ENCODE data around the gene MTRFR. TPM values are rescaled to one million over a fixed set of nuclear protein-coding genes. Genes with fewer than 3 reads are reported as not detected.

MTRFR gene
- total and polyA plus RNA-seq, 4 donors = 5.7 to 15.2 (median 11.1) TPM

DNA sequence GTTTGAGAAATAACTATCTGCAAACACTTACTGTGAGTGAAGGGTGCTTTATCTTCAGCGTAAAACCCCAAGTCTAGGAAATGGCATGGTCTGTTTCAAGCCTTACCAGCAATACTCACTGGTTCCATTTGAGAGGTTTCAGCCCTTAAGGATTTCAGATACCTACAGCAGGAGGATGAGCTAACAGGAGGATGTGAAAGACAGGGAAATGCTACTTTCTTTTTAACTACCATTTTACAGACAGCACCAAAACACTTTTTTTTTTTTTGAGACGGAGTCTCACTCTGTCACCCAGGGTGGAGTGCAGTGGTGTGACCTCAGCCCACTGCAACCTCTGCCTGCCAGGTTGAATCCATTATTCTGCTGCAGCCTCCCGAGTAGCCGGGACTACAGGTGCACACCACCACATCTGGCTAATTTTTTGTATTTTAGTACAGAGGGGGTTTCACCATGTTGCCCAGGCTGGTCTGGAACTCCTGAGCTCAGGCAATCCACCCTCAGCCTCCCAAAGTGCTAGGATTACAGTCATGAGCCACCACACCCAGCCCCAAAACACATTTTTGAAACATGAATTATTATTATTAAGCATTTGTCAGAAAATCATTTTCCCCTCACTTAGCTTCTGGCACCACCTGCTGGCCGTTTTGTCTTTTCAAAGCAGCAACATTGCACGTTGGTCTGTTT is 4.6 kb downstream of the MTRFR start:
- Histone ChIP-seq H3K4me3 (ENCODE audit: low read depth in 1 of 3, low read length in 3 of 3) (no peak overlapping the region), H3K36me3 (ENCODE audit: control insufficient read depth in 4 of 4, insufficient read depth in 3 of 4, low read depth in 1 of 4, low read length in 3 of 4) (peaks cover 0 to 3% (median 0%) of the 10 kb centered on the region in 4 donors), H3K9me3 (ENCODE audit: control insufficient read depth in 4 of 4, low read length in 3 of 4) (no peaks in the 10 kb centered on the region), H3K27me3 (ENCODE audit: control insufficient read depth in 4 of 4, insufficient read depth in 4 of 4, low read length in 3 of 4) (no peaks in the 10 kb centered on the region), H3K9ac (ENCODE audit: low read depth in 1 of 2, low read length in 2 of 2) (no peak overlapping the region), H3K27ac (ENCODE audit: low read depth in 1 of 2, low read length in 2 of 2) (no peak overlapping the region), H3K4me1 (ENCODE audit: control insufficient read depth in 4 of 4, insufficient read depth in 4 of 4, low read length in 3 of 4) (peaks cover 3 to 20% (median 16%) of the 10 kb centered on the region in 4 donors)
- DNase-seq (ENCODE audit: low spot score) = peak; percentile 71
- WGBS = 58% methylated on average over 6 of the region's 6 CpGs
- TF ChIP-seq, protein P1, sequence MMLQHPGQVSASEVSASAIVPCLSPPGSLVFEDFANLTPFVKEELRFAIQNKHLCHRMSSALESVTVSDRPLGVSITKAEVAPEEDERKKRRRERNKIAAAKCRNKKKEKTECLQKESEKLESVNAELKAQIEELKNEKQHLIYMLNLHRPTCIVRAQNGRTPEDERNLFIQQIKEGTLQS (IDR thresholded peaks at IDR 0.05) = no peak
- TF ChIP-seq, protein P2, sequence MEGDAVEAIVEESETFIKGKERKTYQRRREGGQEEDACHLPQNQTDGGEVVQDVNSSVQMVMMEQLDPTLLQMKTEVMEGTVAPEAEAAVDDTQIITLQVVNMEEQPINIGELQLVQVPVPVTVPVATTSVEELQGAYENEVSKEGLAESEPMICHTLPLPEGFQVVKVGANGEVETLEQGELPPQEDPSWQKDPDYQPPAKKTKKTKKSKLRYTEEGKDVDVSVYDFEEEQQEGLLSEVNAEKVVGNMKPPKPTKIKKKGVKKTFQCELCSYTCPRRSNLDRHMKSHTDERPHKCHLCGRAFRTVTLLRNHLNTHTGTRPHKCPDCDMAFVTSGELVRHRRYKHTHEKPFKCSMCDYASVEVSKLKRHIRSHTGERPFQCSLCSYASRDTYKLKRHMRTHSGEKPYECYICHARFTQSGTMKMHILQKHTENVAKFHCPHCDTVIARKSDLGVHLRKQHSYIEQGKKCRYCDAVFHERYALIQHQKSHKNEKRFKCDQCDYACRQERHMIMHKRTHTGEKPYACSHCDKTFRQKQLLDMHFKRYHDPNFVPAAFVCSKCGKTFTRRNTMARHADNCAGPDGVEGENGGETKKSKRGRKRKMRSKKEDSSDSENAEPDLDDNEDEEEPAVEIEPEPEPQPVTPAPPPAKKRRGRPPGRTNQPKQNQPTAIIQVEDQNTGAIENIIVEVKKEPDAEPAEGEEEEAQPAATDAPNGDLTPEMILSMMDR (IDR thresholded peaks at IDR 0.05; ENCODE audit: low read depth, low read length, missing input control) = peak; percentile 73
- TF ChIP-seq RAD21 (IDR thresholded peaks at IDR 0.05) = peak; percentile 90 to 91
- TF ChIP-seq HNF4G (IDR thresholded peaks at IDR 0.05) = no peak

DNA sequence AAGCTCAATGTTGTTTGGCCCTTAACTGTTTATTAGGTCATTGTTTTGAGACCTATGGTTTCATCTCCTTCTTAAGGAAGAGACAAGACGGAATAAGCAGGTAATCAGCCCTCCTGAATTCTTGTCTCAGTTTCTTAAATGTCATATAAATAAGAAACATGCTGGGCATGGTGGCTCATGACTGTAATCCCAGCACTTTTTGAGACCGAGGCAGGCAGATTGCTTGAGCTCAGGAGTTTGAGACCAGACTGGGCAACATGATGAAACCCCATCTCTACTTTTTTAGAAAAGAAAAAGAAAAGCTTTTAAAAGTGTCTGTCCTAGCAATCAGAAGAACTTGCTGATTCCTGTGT is 5.1 kb downstream of the MTRFR start:
- WGBS = 68% methylated on average over 2 of the region's 2 CpGs
- peaks cover 0 to 3% (median 0%) of the 10 kb centered on the region in 4 donors for H3K36me3 ChIP-seq (ENCODE audit: control insufficient read depth in 4 of 4, insufficient read depth in 3 of 4, low read depth in 1 of 4, low read length in 3 of 4)
- DNase-seq (ENCODE audit: low spot score) = no peak
- no peak overlapping the region for H3K4me3 ChIP-seq (ENCODE audit: low read depth in 1 of 3, low read length in 3 of 3)
- no peaks in the 10 kb centered on the region for H3K27me3 ChIP-seq (ENCODE audit: control insufficient read depth in 4 of 4, insufficient read depth in 4 of 4, low read length in 3 of 4)
- H3K9ac ChIP-seq (ENCODE audit: low read depth in 1 of 2, low read length in 2 of 2) = no peak overlapping the region
- H3K9me3 ChIP-seq (ENCODE audit: control insufficient read depth in 4 of 4, low read length in 3 of 4) = no peaks in the 10 kb centered on the region
- TF ChIP-seq, protein P3, sequence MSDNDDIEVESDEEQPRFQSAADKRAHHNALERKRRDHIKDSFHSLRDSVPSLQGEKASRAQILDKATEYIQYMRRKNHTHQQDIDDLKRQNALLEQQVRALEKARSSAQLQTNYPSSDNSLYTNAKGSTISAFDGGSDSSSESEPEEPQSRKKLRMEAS (IDR thresholded peaks at IDR 0.05) = no peak
- TF ChIP-seq RAD21 (IDR thresholded peaks at IDR 0.05) = no peak
- TF ChIP-seq SP1 (IDR thresholded peaks at IDR 0.05) = no peak
- no peak for TF ChIP-seq NR2F2 (IDR thresholded peaks at IDR 0.05)
- TF ChIP-seq, protein P4, sequence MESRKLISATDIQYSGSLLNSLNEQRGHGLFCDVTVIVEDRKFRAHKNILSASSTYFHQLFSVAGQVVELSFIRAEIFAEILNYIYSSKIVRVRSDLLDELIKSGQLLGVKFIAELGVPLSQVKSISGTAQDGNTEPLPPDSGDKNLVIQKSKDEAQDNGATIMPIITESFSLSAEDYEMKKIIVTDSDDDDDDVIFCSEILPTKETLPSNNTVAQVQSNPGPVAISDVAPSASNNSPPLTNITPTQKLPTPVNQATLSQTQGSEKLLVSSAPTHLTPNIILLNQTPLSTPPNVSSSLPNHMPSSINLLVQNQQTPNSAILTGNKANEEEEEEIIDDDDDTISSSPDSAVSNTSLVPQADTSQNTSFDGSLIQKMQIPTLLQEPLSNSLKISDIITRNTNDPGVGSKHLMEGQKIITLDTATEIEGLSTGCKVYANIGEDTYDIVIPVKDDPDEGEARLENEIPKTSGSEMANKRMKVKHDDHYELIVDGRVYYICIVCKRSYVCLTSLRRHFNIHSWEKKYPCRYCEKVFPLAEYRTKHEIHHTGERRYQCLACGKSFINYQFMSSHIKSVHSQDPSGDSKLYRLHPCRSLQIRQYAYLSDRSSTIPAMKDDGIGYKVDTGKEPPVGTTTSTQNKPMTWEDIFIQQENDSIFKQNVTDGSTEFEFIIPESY (IDR thresholded peaks at IDR 0.05) = no peak
- no peak for TF ChIP-seq GABPA (IDR thresholded peaks at IDR 0.05 in 1 of 2, conservative IDR thresholded peaks at IDR 0.05 in 1 of 2)
- no peak for TF ChIP-seq HNF4G (IDR thresholded peaks at IDR 0.05)
- TF ChIP-seq FOXA1 (IDR thresholded peaks at IDR 0.05) = no peak
- TF ChIP-seq RXRA (IDR thresholded peaks at IDR 0.05) = no peak
- TF ChIP-seq EGR1 (IDR thresholded peaks at IDR 0.05; ENCODE audit: low read depth in 2 of 2) = no peak
- no peak for TF ChIP-seq TAF1 (conservative IDR thresholded peaks at IDR 0.05)
- no peak for TF ChIP-seq FOXA2 (IDR thresholded peaks at IDR 0.05)
- H3K4me1 ChIP-seq (ENCODE audit: control insufficient read depth in 4 of 4, insufficient read depth in 4 of 4, low read length in 3 of 4) = peaks cover 3 to 20% (median 16%) of the 10 kb centered on the region in 4 donors
- H3K27ac ChIP-seq (ENCODE audit: low read depth in 1 of 2, low read length in 2 of 2) = no peak overlapping the region

DNA sequence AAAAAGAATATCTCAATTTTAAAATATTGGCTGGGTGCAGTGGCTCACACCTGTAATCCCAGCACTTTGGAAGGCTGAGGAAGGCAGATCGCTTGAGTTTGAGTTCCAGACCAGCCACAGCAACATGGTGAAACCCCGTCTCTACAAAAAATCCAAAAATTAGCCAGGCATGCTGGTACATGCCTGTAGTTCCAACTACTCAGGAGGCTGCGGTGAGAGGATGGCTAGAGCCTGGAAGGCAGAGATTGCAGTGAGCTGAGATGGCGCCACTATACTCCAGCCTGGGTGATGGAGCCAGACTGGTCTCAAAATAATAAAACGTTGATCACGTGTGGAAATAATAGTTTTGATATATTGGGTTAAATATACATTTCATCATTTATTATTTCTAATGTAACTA is 5.7 kb downstream of the MTRFR start:
- no peak for DNase-seq (ENCODE audit: low spot score)
- peaks cover 3 to 16% (median 13%) of the 10 kb centered on the region in 4 donors for H3K4me1 ChIP-seq (ENCODE audit: control insufficient read depth in 4 of 4, insufficient read depth in 4 of 4, low read length in 3 of 4)
- H3K27me3 ChIP-seq (ENCODE audit: control insufficient read depth in 4 of 4, insufficient read depth in 4 of 4, low read length in 3 of 4) = no peaks in the 10 kb centered on the region
- no peak overlapping the region for H3K4me3 ChIP-seq (ENCODE audit: low read depth in 1 of 3, low read length in 3 of 3)
- no peaks in the 10 kb centered on the region for H3K9me3 ChIP-seq (ENCODE audit: control insufficient read depth in 4 of 4, low read length in 3 of 4)
- no peak overlapping the region for H3K27ac ChIP-seq (ENCODE audit: low read depth in 1 of 2, low read length in 2 of 2)
- no peak overlapping the region for H3K9ac ChIP-seq (ENCODE audit: low read depth in 1 of 2, low read length in 2 of 2)
- 93% methylated on average over 6 of the region's 6 CpGs for WGBS
- H3K36me3 ChIP-seq (ENCODE audit: control insufficient read depth in 4 of 4, insufficient read depth in 3 of 4, low read depth in 1 of 4, low read length in 3 of 4) = peaks cover 0 to 4% (median 0%) of the 10 kb centered on the region in 4 donors
- TF ChIP-seq, protein P5, sequence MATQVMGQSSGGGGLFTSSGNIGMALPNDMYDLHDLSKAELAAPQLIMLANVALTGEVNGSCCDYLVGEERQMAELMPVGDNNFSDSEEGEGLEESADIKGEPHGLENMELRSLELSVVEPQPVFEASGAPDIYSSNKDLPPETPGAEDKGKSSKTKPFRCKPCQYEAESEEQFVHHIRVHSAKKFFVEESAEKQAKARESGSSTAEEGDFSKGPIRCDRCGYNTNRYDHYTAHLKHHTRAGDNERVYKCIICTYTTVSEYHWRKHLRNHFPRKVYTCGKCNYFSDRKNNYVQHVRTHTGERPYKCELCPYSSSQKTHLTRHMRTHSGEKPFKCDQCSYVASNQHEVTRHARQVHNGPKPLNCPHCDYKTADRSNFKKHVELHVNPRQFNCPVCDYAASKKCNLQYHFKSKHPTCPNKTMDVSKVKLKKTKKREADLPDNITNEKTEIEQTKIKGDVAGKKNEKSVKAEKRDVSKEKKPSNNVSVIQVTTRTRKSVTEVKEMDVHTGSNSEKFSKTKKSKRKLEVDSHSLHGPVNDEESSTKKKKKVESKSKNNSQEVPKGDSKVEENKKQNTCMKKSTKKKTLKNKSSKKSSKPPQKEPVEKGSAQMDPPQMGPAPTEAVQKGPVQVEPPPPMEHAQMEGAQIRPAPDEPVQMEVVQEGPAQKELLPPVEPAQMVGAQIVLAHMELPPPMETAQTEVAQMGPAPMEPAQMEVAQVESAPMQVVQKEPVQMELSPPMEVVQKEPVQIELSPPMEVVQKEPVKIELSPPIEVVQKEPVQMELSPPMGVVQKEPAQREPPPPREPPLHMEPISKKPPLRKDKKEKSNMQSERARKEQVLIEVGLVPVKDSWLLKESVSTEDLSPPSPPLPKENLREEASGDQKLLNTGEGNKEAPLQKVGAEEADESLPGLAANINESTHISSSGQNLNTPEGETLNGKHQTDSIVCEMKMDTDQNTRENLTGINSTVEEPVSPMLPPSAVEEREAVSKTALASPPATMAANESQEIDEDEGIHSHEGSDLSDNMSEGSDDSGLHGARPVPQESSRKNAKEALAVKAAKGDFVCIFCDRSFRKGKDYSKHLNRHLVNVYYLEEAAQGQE (IDR thresholded peaks at IDR 0.05) = no peak
- TF ChIP-seq, protein P4 (IDR thresholded peaks at IDR 0.05) = no peak
- TF ChIP-seq TAF1 (conservative IDR thresholded peaks at IDR 0.05) = no peak
- no peak for TF ChIP-seq GABPA (IDR thresholded peaks at IDR 0.05 in 1 of 2, conservative IDR thresholded peaks at IDR 0.05 in 1 of 2)
- TF ChIP-seq YY1 (IDR thresholded peaks at IDR 0.05) = no peak
- no peak for TF ChIP-seq RXRA (IDR thresholded peaks at IDR 0.05)
- no peak for TF ChIP-seq SP1 (IDR thresholded peaks at IDR 0.05)
- TF ChIP-seq, protein P3 (IDR thresholded peaks at IDR 0.05) = no peak
- TF ChIP-seq JUND (IDR thresholded peaks at IDR 0.05) = no peak
- no peak for TF ChIP-seq HNF4G (IDR thresholded peaks at IDR 0.05)
